Natural killer cell (primary cell): Measurements from ENCODE around the gene BAZ1A. TPM values are rescaled to one million over a fixed set of nuclear protein-coding genes. Genes with fewer than 3 reads are reported as not detected.

Experiments used
- ATAC-seq, 3 donors: fragments of 150-1000 bp in 2 of 3; fragments of 200-7000 bp in 1 of 3; cut with Tn5 transposase; 1 replicate in 1 of 3; 2 replicates in 2 of 3; pipeline ENCODE4 v1.10.0; 2021; ENCODE audit warnings: mild to moderate bottlenecking in 2 of 3, moderate library complexity in 2 of 3
- DNase-seq, 2 donors: peaks; one replicate each; pipeline versions ENCODE4 v3.0.0 to v3.0.0-alpha.2; 2013 to 2021; ENCODE audit warnings: mixed read lengths in 1 of 2
- H3K27ac ChIP-seq: one replicate; pipeline ENCODE4 v1.5.1; 2013; ENCODE audit warnings: mild to moderate bottlenecking, low read length
- H3K27me3 ChIP-seq: one replicate; pipeline ENCODE4 v1.6.1; 2013; ENCODE audit warnings: low read length; ENCODE audit not compliant: control insufficient read depth, insufficient read depth
- H3K36me3 ChIP-seq: one replicate; pipeline ENCODE4 v1.6.1; 2013; ENCODE audit warnings: low read length; ENCODE audit not compliant: control insufficient read depth, insufficient read depth
- H3K4me1 ChIP-seq: one replicate; pipeline ENCODE4 v1.6.1; 2013; ENCODE audit warnings: low read length; ENCODE audit not compliant: control insufficient read depth, insufficient read depth
- H3K4me3 ChIP-seq: one replicate; pipeline ENCODE4 v1.5.1; 2013; ENCODE audit warnings: low read length
- H3K9me3 ChIP-seq: one replicate; pipeline ENCODE4 v1.6.1; 2013; ENCODE audit warnings: low read length; ENCODE audit not compliant: control insufficient read depth, insufficient read depth
- H3K27ac Mint-ChIP-seq, 2 donors: one replicate each; pipeline ENCODE4 v1.8.0; 2022; ENCODE audit warnings: mild to moderate bottlenecking in 2 of 2, mixed read lengths in 2 of 2, moderate library complexity in 1 of 2
- H3K27me3 Mint-ChIP-seq, 2 donors: one replicate each; pipeline ENCODE4 v1.8.0; 2022; ENCODE audit warnings: low read depth in 2 of 2, mixed read lengths in 2 of 2
- H3K36me3 Mint-ChIP-seq: one replicate; pipeline ENCODE4 v1.8.0; 2022; ENCODE audit warnings: mixed read lengths
- H3K4me1 Mint-ChIP-seq, 2 donors: one replicate each; pipeline ENCODE4 v1.8.0; 2022; ENCODE audit warnings: mixed read lengths in 2 of 2
- H3K4me3 Mint-ChIP-seq: one replicate; pipeline ENCODE4 v1.8.0; 2022; ENCODE audit warnings: mild to moderate bottlenecking, moderate library complexity, mixed read lengths
- H3K9me3 Mint-ChIP-seq, 2 donors: one replicate each; pipeline ENCODE4 v1.8.0; 2022; ENCODE audit warnings: mixed read lengths in 2 of 2
- WGBS: methylation state at CpG from one replicate; pipeline ENCODE4 v1.1.7; 2013; ENCODE audit warnings: missing lambda C conversion rate; ENCODE audit not compliant: insufficient coverage; 5-methylcytosine and 5-hydroxymethylcytosine counted together
- intact Hi-C: fragments of 100-400 bp; cut with micrococcal nuclease; formaldehyde crosslinking; loops from one replicate; pipeline ENCODE4 v1.14.2; 2022
- total RNA-seq, 4 donors: library from RNA; stranded (reverse); fragments of 120-200 nt in 1 of 4; gene quantifications; one replicate each; pipeline versions ENCODE4 v1.2.3 to v1.2.4, GENCODE V29; 2013 to 2022
- TF ChIP-seq, protein P1 (sequence below): fragments of 200-600 bp; IDR thresholded peaks from one replicate; pipeline ENCODE4 v1.8.0; 2022; ENCODE audit warnings: antibody characterized with exemption

The BAZ1A gene
- total RNA-seq, 3 donors from 2014 or later (not counting 1 experiment from before 2014, with no cell fraction given) = 54.6 to 89.5 (median 64.6) TPM

- TF ChIP-seq, protein P1, sequence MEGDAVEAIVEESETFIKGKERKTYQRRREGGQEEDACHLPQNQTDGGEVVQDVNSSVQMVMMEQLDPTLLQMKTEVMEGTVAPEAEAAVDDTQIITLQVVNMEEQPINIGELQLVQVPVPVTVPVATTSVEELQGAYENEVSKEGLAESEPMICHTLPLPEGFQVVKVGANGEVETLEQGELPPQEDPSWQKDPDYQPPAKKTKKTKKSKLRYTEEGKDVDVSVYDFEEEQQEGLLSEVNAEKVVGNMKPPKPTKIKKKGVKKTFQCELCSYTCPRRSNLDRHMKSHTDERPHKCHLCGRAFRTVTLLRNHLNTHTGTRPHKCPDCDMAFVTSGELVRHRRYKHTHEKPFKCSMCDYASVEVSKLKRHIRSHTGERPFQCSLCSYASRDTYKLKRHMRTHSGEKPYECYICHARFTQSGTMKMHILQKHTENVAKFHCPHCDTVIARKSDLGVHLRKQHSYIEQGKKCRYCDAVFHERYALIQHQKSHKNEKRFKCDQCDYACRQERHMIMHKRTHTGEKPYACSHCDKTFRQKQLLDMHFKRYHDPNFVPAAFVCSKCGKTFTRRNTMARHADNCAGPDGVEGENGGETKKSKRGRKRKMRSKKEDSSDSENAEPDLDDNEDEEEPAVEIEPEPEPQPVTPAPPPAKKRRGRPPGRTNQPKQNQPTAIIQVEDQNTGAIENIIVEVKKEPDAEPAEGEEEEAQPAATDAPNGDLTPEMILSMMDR = no peak
- H3K27ac Mint-ChIP-seq = peak overlapping the region in 1 of 2 donors; percentile 36
- Histone ChIP-seq H3K4me3 (no peak overlapping the region), H3K27ac (no peak overlapping the region), H3K27me3 (no peaks in the 10 kb centered on the region), H3K36me3 (peaks cover 60% of the 10 kb centered on the region), H3K4me1 (no peaks in the 10 kb centered on the region), H3K9me3 (no peaks in the 10 kb centered on the region)
- 89% methylated on average over 2 of the region's 2 CpGs for WGBS
- ATAC-seq = no peak
- H3K9me3 Mint-ChIP-seq = no peaks in the 10 kb centered on the region
- DNase-seq = no peak
- peaks cover 0 to 7% of the 10 kb centered on the region in 2 donors for H3K4me1 Mint-ChIP-seq
- no peak overlapping the region for H3K4me3 Mint-ChIP-seq
- no peaks in the 10 kb centered on the region for H3K27me3 Mint-ChIP-seq
- H3K36me3 Mint-ChIP-seq = peaks cover 7% of the 10 kb centered on the region
- intact Hi-C loops = no loop called here
Observed at GRCh38 chr14:34766606-34767005, 108.6 kb downstream of the BAZ1A start.

- Mint-ChIP-seq H3K27ac (peak overlapping the region in 1 of 2 donors; percentile 36), H3K36me3 (peaks cover 7% of the 10 kb centered on the region), H3K27me3 (no peaks in the 10 kb centered on the region), H3K4me3 (no peak overlapping the region), H3K4me1 (peaks cover 0 to 7% of the 10 kb centered on the region in 2 donors), H3K9me3 (no peaks in the 10 kb centered on the region)
- Histone ChIP-seq H3K4me1 (no peaks in the 10 kb centered on the region), H3K27ac (no peak overlapping the region), H3K27me3 (no peaks in the 10 kb centered on the region), H3K4me3 (no peak overlapping the region), H3K36me3 (peaks cover 62% of the 10 kb centered on the region), H3K9me3 (no peaks in the 10 kb centered on the region)
- intact Hi-C loops = no loop called here
- TF ChIP-seq, protein P1 = no peak
- no peak for DNase-seq
- ATAC-seq = no peak
- 100% methylated on average over 1 of the region's 3 CpGs for WGBS
Observed at GRCh38 chr14:34766060-34766459, 109.1 kb downstream of the BAZ1A start.

DNA sequence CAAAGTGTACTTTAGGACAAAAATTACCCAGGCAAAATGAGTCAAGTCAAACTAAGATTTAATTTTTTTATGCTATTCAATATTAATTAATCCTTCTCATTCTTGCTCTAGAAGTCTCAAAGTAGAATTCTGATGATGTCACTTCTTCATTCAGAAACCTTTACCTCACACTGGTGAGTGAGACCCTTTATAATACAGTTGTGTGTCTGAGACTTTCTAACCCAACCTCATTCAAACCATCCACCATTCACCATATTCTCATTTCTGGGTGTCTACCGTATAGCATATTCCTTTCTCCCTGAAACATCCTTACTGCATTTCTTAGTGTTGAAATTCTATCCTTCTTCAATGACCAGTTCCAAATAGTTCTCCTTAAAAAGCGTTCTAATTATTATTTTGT lies 119.9 kb downstream of the BAZ1A start:
- no peak overlapping the region for H3K4me3 ChIP-seq
- no peaks in the 10 kb centered on the region for H3K9me3 ChIP-seq
- WGBS = 100% methylated on average over 2 of the region's 2 CpGs
- H3K4me1 ChIP-seq = no peaks in the 10 kb centered on the region
- peaks cover 44% of the 10 kb centered on the region for H3K36me3 ChIP-seq
- Mint-ChIP-seq H3K4me3 (no peak overlapping the region), H3K27me3 (no peaks in the 10 kb centered on the region), H3K9me3 (no peaks in the 10 kb centered on the region), H3K4me1 (no peaks in the 10 kb centered on the region), H3K36me3 (peaks cover 4% of the 10 kb centered on the region), H3K27ac (peak overlapping the region; percentile 2 to 15)
- intact Hi-C loops = no loop called here
- H3K27ac ChIP-seq = no peak overlapping the region
- H3K27me3 ChIP-seq = no peaks in the 10 kb centered on the region
- DNase-seq (no peak), ATAC-seq (no peak)
- TF ChIP-seq, protein P1 = no peak

GRCh38 chr14:34754687-34755086 lies 120.5 kb downstream of the BAZ1A start:
- Mint-ChIP-seq H3K9me3 (no peaks in the 10 kb centered on the region), H3K4me1 (no peaks in the 10 kb centered on the region), H3K27ac (peak overlapping the region in 1 of 2 donors; percentile 48), H3K36me3 (no peaks in the 10 kb centered on the region), H3K27me3 (no peaks in the 10 kb centered on the region), H3K4me3 (no peak overlapping the region)
- TF ChIP-seq, protein P1 = no peak
- WGBS = no CpG with 5 or more reads among the region's 1 CpG
- DNase-seq (no peak), ATAC-seq (no peak)
- H3K36me3 ChIP-seq = peaks cover 41% of the 10 kb centered on the region
- intact Hi-C loops = no loop called here
- no peaks in the 10 kb centered on the region for H3K27me3 ChIP-seq
- H3K27ac ChIP-seq = no peak overlapping the region
- no peaks in the 10 kb centered on the region for H3K9me3 ChIP-seq
- H3K4me1 ChIP-seq = no peaks in the 10 kb centered on the region
- no peak overlapping the region for H3K4me3 ChIP-seq
